Endothelial cell of umbilical vein (primary cell): ENCODE measurements around the gene DPF3. TPM values are rescaled to one million over a fixed set of nuclear protein-coding genes. Genes with fewer than 3 reads are reported as not detected.
A peak's percentile ranks its signal among the peaks of the same experiment; 100 is the strongest.

Experiments used
- BruUV-seq: library from RNA; stranded (reverse); fragments of 400-500 nt; replicated peaks from 2 replicates; lab custom pipeline; 2021; lab: Mats Ljungman, UMichigan
- CTCF ChIA-PET: fragments of 300-600, 350-600 bp; sonication (Branson Sonifier 250); formaldehyde crosslinking; loops from one replicate; lab custom pipeline; 2021; ENCODE audit warnings: antibody characterized with exemption, inconsistent platforms; lab: Charles Lee
- POLR2A ChIA-PET: fragments of 300-600, 350-600 bp; sonication (Branson Sonifier 250); formaldehyde crosslinking; loops from one replicate; lab custom pipeline; 2021; ENCODE audit warnings: antibody characterized with exemption, inconsistent platforms; lab: Charles Lee
- DNase-seq: peaks from one replicate; pipeline ENCODE4 v3.0.0-alpha.2; 2011; ENCODE audit warnings: low read depth, low spot score
- FAIRE-seq: peaks from 2 replicates; lab custom pipeline; 2011; peaks lifted over from hg19 to GRCh38; lab: Jason Lieb, UNC
- H2AFZ ChIP-seq: 2 replicates; pipeline ENCODE4 v1.6.0; 2012; ENCODE audit warnings: low read depth, low read length, control low read depth, inconsistent platforms
- H3K27ac ChIP-seq: 2 replicates; pipeline ENCODE4 v1.5.1; 2011; ENCODE audit warnings: low read depth, mild to moderate bottlenecking, control low read depth, low read length, moderate library complexity; ENCODE audit not compliant: insufficient read depth
- H3K27me3 ChIP-seq, 2 experiments: 2 replicates each; pipeline versions ENCODE4 v1.6.0 to v1.6.1; 2011; ENCODE audit warnings: low read length in 2 of 2, mixed read lengths in 1 of 2; ENCODE audit not compliant: control insufficient read depth in 2 of 2, insufficient read depth in 2 of 2
- H3K36me3 ChIP-seq, 2 experiments: 2 replicates in 1 of 2; 3 replicates in 1 of 2; pipeline ENCODE4 v1.5.1; 2011; ENCODE audit warnings: low read length in 2 of 2, mild to moderate bottlenecking in 1 of 2, moderate library complexity in 1 of 2; ENCODE audit not compliant: control insufficient read depth in 2 of 2, insufficient read depth in 2 of 2; ENCODE audit errors: extremely low read depth in 1 of 2
- H3K4me1 ChIP-seq: 3 replicates; pipeline ENCODE4 v1.5.1; 2011; ENCODE audit warnings: mild to moderate bottlenecking, low read length; ENCODE audit not compliant: control insufficient read depth, insufficient read depth; ENCODE audit errors: extremely low read depth
- H3K4me2 ChIP-seq: 2 replicates; pipeline ENCODE4 v1.6.1; 2011; ENCODE audit warnings: low read length, control low read depth, mixed read lengths; ENCODE audit not compliant: insufficient read depth
- H3K4me3 ChIP-seq, 3 experiments: fragments of 200-600 bp in 1 of 3; sonication (generic), shearing (Covaris generic) in 1 of 3; replicated peaks in 1 of 3; 2 replicates each; pipeline ENCODE4 v1.5.1; 2011 to 2016; ENCODE audit warnings: control low read depth in 3 of 3, low read length in 3 of 3, mild to moderate bottlenecking in 2 of 3, inconsistent platforms in 1 of 3, low read depth in 1 of 3, moderate library complexity in 1 of 3; ENCODE audit not compliant: insufficient read depth in 1 of 3
- H3K79me2 ChIP-seq: 2 replicates; pipeline ENCODE4 v1.6.0; 2012; ENCODE audit warnings: low read length, inconsistent platforms; ENCODE audit not compliant: control insufficient read depth, insufficient read depth
- H3K9ac ChIP-seq: replicated peaks from 2 replicates; pipeline ENCODE3; 2011; ENCODE audit warnings: low read length, control low read depth; ENCODE audit not compliant: insufficient read depth; ENCODE audit errors: extremely low read depth
- H3K9me1 ChIP-seq: replicated peaks from 3 replicates; pipeline ENCODE4 v1.6.0; 2011; ENCODE audit warnings: mild to moderate bottlenecking, low read length; ENCODE audit not compliant: control insufficient read depth, insufficient read depth; ENCODE audit errors: extremely low read depth
- H3K9me3 ChIP-seq: replicated peaks from 2 replicates; pipeline ENCODE4 v1.5.1; 2012; ENCODE audit warnings: low read length, inconsistent platforms; ENCODE audit not compliant: control insufficient read depth, insufficient read depth
- H4K20me1 ChIP-seq: replicated peaks from 2 replicates; pipeline ENCODE3; 2011; ENCODE audit warnings: mild to moderate bottlenecking, low read length; ENCODE audit not compliant: control insufficient read depth, insufficient read depth; ENCODE audit errors: extremely low read depth
- EZH2 ChIP-seq: IDR thresholded peaks from 2 replicates; pipeline ENCODE4 v1.6.1; 2012; ENCODE audit warnings: borderline replicate concordance, low read depth, mild to moderate bottlenecking, moderate library complexity, low read length, inconsistent platforms; ENCODE audit not compliant: severe bottlenecking
- FOS ChIP-seq: IDR thresholded peaks from 2 replicates; pipeline ENCODE4 v1.6.1; 2011; ENCODE audit warnings: mild to moderate bottlenecking, low read length, moderate library complexity, borderline replicate concordance; ENCODE audit not compliant: insufficient read depth
- GATA2 ChIP-seq: IDR thresholded peaks from 2 replicates; pipeline ENCODE4 v1.7.0; 2011; ENCODE audit warnings: low read depth, mild to moderate bottlenecking, moderate library complexity, mixed read lengths, low read length; ENCODE audit not compliant: insufficient read length, insufficient read depth
- JUN ChIP-seq: IDR thresholded peaks from 2 replicates; pipeline ENCODE4 v1.6.1; 2011; ENCODE audit warnings: borderline replicate concordance, low read depth; ENCODE audit not compliant: insufficient read length, insufficient read depth
- MYC ChIP-seq: IDR thresholded peaks from one replicate; pipeline ENCODE4 v1.6.1; 2011; ENCODE audit warnings: mild to moderate bottlenecking, low read depth, low read length
- POLR2A ChIP-seq: IDR thresholded peaks from 2 replicates; pipeline ENCODE4 v1.6.1; 2012; ENCODE audit warnings: low read depth, mild to moderate bottlenecking, control low read depth, low read length
- POLR2AphosphoS5 ChIP-seq: IDR thresholded peaks from 2 replicates; pipeline ENCODE4 v1.6.1; 2012; ENCODE audit warnings: low read depth, mild to moderate bottlenecking, control low read depth, low read length, moderate library complexity; ENCODE audit not compliant: insufficient read depth
- dilution Hi-C: fragments of 300-500 bp; cut with MboI; formaldehyde crosslinking; loops from one replicate; pipeline ENCODE4 v1.15.0; 2019; ENCODE audit warnings: low sequenced_read_pairs; ENCODE audit not compliant: extremely low pct_ligation_motif_present
- intact Hi-C: fragments of 100-400 bp; cut with micrococcal nuclease; formaldehyde crosslinking; loops from one replicate; pipeline ENCODE4 v1.10.0; 2022
- polyA plus RNA-seq, 4 experiments: library from polyadenylated mRNA; depleted of rRNA in 3 of 4; stranded (reverse) in 3 of 4; unstranded in 1 of 4; fragments of >200 nt; gene quantifications; 2 replicates each; pipeline versions ENCODE4 v1.2.1 to v1.2.3, GENCODE V29; 2011 to 2012; ENCODE audit warnings: missing spikeins in 1 of 4
- total RNA-seq: library from RNA; stranded (reverse); gene quantifications from 2 replicates; pipeline ENCODE4 v1.2.3, GENCODE V29; 2021
- TF ChIP-seq, protein P1 (sequence below): IDR thresholded peaks from 2 replicates; pipeline ENCODE4 v1.6.1; 2011; ENCODE audit not compliant: insufficient read depth, insufficient read length
- TF ChIP-seq, protein P2 (sequence below), 2 donors: IDR thresholded peaks; 1 replicate in 1 of 2; 2 replicates in 1 of 2; pipeline ENCODE4 v1.5.1; 2011; ENCODE audit warnings: low read length in 2 of 2, mild to moderate bottlenecking in 2 of 2, moderate library complexity in 2 of 2, control low read depth in 1 of 2, inconsistent platforms in 1 of 2, low read depth in 1 of 2; ENCODE audit not compliant: insufficient read depth in 1 of 2; ENCODE audit errors: extremely low read depth in 1 of 2

Gene DPF3
- total and polyA plus RNA-seq, 2 donors (not counting 3 experiments of a cell fraction or from before 2014, with no cell fraction given), result 2.4 to 3.5 TPM

DNA sequence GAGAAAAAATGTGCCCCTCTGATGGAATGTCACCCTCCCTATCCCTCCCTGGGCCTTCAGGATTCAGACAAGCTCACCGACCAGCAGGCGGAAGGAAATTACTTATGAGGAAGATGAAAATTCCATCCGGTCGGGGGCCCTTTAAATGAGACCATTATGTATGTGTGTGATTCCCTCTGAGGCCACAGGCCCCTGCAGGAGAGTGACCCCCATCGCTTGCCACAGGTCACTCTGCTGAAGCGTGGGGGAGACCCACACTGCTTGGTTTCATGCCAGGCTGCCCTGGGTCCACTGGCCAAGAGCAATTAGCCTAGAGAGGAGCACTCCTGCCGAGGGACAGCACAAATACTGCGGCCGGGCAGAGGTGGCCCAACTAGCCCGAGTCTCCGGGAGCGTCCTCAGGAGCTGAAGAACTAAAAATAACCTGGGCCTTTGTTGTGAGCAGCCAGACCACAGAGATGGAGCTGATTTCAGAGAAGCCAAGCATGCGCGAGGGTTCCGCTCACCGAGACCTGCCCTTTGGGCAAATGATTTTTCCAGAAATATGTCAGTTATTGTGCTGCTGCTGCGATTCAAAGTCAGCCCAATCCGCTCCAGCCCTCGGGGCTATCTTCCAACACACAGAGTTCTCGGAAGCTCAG is 276.4 kb downstream of the DPF3 start:
- peaks cover 44% of the 10 kb centered on the region for H3K4me1 ChIP-seq
- no peaks in the 10 kb centered on the region for H3K79me2 ChIP-seq
- H3K27me3 ChIP-seq, result no peaks in the 10 kb centered on the region
- ChIA-PET POLR2A (interaction anchor here (0.7 to 1.2 kb wide), 2 partner anchors 47 to 61 kb away, joined by 3 read pairs; no protein-coding TSS in a partner anchor), CTCF (interaction anchor here (0.7 to 1.8 kb wide), 12 partner anchors 9 to 288 kb away, joined by 3 to 5 read pairs (median 4); no protein-coding TSS in a partner anchor)
- peak overlapping the region; percentile 30 for H3K9ac ChIP-seq
- peak overlapping the region; percentile 80 for H3K27ac ChIP-seq
- FAIRE-seq, result peak; percentile 79
- intact Hi-C loops (loop anchor here (1.0 kb wide), 5 partner anchors 26 to 277 kb away; partner anchors contain the start of gene DPF3), dilution Hi-C loops (no loop called here)
- TF ChIP-seq GATA2 (no peak), POLR2AphosphoS5 (peak; percentile 27), FOS (peak; percentile 13)
- no peaks in the 10 kb centered on the region for H3K9me1 ChIP-seq
- DNase-seq, result peak; percentile 48
- peak overlapping the region; percentile 87 for H2AFZ ChIP-seq
- no peaks in the 10 kb centered on the region for H3K36me3 ChIP-seq
- H3K4me3 ChIP-seq, result no peak overlapping the region
- no peaks in the 10 kb centered on the region for H3K9me3 ChIP-seq
- H4K20me1 ChIP-seq, result no peaks in the 10 kb centered on the region
- H3K4me2 ChIP-seq, result peak overlapping the region; percentile 53
- BruUV-seq, result TSS peak; percentile 90

DNA sequence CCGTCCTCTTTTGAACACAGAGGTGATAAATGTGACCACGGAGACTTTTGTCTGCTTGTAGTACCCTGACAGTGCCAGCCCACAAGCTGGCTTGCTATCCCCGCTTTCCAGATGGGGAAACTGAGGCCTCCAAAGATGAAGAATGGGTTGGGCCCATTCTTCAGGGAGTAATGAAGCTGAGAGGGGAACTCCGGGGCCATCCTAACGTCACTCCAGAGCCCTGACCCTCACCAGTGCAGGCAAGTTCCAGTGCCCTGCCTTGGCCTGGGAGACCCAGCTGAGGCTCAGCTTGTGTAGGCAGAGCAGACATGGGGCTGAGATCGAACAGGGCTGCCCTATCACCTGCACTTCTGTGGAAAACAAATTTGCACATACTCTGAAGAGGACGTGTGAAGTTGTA is 277.1 kb downstream of the DPF3 start:
- TF ChIP-seq POLR2A (no peak), GATA2 (no peak), MYC (no peak), POLR2AphosphoS5 (no peak), FOS (no peak), EZH2 (no peak), JUN (no peak)
- TF ChIP-seq, protein P1, sequence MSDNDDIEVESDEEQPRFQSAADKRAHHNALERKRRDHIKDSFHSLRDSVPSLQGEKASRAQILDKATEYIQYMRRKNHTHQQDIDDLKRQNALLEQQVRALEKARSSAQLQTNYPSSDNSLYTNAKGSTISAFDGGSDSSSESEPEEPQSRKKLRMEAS, result no peak
- TF ChIP-seq, protein P2, sequence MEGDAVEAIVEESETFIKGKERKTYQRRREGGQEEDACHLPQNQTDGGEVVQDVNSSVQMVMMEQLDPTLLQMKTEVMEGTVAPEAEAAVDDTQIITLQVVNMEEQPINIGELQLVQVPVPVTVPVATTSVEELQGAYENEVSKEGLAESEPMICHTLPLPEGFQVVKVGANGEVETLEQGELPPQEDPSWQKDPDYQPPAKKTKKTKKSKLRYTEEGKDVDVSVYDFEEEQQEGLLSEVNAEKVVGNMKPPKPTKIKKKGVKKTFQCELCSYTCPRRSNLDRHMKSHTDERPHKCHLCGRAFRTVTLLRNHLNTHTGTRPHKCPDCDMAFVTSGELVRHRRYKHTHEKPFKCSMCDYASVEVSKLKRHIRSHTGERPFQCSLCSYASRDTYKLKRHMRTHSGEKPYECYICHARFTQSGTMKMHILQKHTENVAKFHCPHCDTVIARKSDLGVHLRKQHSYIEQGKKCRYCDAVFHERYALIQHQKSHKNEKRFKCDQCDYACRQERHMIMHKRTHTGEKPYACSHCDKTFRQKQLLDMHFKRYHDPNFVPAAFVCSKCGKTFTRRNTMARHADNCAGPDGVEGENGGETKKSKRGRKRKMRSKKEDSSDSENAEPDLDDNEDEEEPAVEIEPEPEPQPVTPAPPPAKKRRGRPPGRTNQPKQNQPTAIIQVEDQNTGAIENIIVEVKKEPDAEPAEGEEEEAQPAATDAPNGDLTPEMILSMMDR (IDR thresholded peaks at IDR 0.05; ENCODE audit: extremely low read depth in 1 of 2, insufficient read depth in 1 of 2, low read depth in 1 of 2, low read length in 2 of 2), result no peak
- H3K36me3 ChIP-seq, result no peaks in the 10 kb centered on the region
- no peak overlapping the region for H3K9ac ChIP-seq
- no peak overlapping the region for H2AFZ ChIP-seq
- intact Hi-C loops (loop anchor here (1.0 kb wide), 5 partner anchors 26 to 277 kb away; partner anchors contain the start of gene DPF3), dilution Hi-C loops (no loop called here)
- BruUV-seq, result no TSS peak
- no peaks in the 10 kb centered on the region for H4K20me1 ChIP-seq
- no peaks in the 10 kb centered on the region for H3K9me3 ChIP-seq
- DNase-seq, result no peak
- H3K4me1 ChIP-seq, result peaks cover 44% of the 10 kb centered on the region
- H3K4me3 ChIP-seq, result no peak overlapping the region
- H3K9me1 ChIP-seq, result no peaks in the 10 kb centered on the region
- peak overlapping the region; percentile 80 for H3K27ac ChIP-seq
- POLR2A ChIA-PET, result interaction anchor here (1.2 kb wide), 1 partner anchor 61 kb away, joined by 3 read pairs; no protein-coding TSS in a partner anchor
- no peaks in the 10 kb centered on the region for H3K79me2 ChIP-seq
- H3K27me3 ChIP-seq, result no peaks in the 10 kb centered on the region
- CTCF ChIA-PET, result interaction anchor here (0.7 to 1.8 kb wide), 11 partner anchors 8 to 288 kb away, joined by 3 to 5 read pairs (median 4); no protein-coding TSS in a partner anchor
- no peak for FAIRE-seq
- peak overlapping the region; percentile 53 for H3K4me2 ChIP-seq
